Renal cortical epithelial cell (primary cell): ENCODE measurements around the gene GRK2. TPM values are rescaled to one million over a fixed set of nuclear protein-coding genes. Genes with fewer than 3 reads are reported as not detected.
"Not testable (repeated sequence)": the region's sequence is repeated elsewhere in the genome, so short reads cannot be mapped to it uniquely, and the experiment has no call there.

Source experiments
- DNase-seq: peaks from one replicate; pipeline ENCODE4 v3.0.0-alpha.2; 2011; ENCODE audit warnings: low read depth
- total RNA-seq: library from RNA; depleted of rRNA; stranded (reverse); fragments of >200 nt; gene quantifications from 2 replicates; pipeline ENCODE4 v1.2.3, GENCODE V29; 2014

Gene GRK2
- total RNA-seq, 1 donor from 2014 or later = 71.8 TPM

DNA sequence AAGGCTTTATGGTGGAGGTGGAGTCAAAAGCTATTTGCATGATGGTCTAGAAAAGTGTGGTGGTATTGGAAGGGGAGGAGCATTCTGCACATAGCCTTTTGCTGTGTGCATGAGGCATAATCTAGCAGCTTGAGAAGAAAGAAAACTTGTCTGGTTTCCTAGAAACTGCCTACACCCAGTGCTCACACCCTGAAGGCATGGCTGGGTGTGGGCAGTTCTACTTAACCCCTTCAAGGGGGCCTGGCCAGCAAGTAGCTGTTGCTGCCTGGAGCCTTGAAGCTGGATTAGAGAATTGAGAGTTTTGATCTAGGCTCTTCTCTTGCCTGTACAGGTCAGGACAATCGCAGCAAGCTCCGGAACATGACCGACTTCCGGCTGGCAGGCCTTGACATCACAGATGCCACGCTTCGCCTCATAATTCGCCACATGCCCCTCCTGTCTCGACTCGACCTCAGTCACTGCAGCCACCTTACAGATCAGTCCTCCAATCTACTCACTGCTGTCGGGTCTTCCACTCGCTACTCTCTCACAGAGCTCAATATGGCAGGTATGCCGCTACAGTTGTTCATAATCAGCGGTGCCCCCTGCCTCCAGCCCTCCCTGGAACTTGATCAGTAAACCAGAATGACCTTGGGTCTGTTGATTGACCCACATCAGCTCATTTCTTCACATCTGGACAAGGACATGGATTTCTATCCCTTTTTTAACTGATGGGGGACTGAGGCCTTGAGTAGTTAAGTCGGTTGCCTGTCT is 12.2 kb upstream of the GRK2 start:
- peak; percentile 79 for DNase-seq

DNA sequence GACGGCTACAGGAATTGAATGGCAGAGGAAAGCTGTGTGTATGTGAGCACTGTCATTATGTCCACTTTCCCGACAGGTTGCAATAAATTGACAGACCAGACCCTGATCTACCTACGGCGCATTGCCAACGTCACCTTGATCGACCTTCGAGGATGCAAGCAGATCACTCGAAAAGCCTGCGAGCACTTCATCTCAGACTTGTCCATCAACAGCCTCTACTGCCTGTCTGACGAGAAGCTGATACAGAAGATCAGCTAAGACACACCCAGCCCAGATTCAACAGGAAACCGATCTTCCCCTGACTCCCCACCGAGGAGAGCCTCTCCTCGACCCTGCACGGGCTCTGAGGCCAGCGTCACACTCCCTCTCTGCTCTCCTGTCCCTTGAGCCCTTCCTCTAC is 11.5 kb upstream of the GRK2 start:
- DNase-seq = no peak

DNA sequence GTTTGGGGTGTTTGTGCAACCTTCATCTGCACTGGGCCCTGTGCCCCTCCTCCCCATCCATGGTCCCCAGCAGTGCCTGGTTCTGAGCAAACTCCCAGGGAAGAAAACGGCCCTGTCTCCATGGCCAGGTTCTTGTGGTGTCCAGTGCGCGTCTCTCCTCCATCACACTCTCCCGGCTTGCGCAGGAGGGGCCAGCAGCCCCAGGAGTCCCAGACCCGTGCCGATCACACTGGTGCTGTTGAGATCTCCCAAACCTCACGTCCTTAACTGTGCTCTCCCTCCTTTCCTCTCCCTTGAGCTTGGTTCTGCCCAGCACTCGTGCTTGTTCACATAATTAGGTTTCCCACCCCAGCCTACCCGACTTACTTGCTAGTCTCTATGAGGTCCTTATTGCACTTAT is 10.9 kb upstream of the GRK2 start:
- DNase-seq = no peak

DNA sequence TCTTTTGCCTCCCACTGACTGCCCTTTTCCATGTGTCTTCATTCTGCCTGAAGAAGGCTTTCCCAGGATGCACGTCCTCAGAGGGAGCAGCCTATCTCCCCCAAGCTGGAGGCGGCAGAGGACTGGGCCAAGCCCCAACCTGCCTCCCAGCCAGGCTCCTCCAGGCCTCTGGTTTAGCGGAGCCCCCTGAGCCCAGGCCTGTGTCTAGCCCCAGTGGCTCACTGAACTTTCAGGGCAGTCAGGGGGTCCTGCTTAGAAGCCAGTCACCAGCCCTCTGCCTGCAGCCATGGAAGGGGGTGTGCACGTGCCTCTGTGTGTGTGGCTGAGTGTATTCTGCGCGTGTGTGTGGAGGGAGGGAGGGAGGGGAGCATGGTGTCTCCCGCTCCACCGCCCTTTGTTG is 10.4 kb upstream of the GRK2 start:
- no peak for DNase-seq

DNA sequence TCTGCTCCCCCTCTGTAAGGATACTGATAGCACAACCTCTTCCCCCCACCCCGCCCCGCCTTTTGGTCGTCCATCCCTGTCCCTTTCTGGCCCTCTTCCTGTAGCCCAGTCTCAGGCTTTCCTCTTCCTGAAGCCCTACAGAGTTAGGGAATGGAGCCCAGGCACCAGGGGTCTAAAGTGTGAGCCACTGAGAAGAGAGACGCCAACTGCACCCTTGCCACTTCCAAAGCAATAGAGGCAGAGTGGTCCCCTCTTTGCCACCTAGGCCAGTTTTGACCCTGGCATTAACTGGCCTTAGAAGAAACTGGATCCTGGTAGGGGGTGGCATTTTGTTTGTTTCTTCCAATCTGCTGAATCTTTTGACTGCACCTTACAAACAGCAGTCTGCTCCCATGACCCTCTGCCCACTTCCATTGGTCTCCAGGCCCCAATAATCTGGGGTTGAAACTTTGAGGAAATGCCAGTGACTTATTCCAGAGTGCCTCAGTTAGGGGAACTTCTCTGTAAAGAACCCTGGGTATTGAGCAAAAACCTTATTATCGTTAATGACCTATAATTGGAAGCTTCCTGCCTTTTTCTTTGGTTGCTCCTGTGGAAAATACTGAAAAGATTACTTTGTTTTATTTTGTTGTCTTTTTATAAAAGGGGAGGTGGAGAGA is 9.7 kb upstream of the GRK2 start:
- DNase-seq = no peak

DNA sequence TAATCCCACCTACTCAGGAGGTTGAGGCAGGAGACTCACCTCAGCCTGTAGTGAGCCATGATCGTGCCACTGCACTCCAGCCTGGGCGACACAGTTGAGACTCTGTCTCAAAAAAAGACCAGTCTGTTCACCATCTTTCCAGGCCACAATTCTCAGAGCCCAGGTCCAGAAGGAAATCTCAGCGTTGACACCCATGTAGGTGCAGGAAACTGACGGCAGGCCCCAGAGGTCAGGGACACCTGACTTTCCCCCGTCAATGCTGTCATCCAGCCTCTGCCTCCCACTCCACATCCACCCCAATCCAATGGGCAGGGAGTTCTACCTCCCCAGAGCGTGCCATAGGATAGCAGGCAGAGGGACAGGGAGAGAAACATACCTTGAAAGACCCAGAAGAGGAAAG is 5.9 kb upstream of the GRK2 start:
- DNase-seq = no peak

DNA sequence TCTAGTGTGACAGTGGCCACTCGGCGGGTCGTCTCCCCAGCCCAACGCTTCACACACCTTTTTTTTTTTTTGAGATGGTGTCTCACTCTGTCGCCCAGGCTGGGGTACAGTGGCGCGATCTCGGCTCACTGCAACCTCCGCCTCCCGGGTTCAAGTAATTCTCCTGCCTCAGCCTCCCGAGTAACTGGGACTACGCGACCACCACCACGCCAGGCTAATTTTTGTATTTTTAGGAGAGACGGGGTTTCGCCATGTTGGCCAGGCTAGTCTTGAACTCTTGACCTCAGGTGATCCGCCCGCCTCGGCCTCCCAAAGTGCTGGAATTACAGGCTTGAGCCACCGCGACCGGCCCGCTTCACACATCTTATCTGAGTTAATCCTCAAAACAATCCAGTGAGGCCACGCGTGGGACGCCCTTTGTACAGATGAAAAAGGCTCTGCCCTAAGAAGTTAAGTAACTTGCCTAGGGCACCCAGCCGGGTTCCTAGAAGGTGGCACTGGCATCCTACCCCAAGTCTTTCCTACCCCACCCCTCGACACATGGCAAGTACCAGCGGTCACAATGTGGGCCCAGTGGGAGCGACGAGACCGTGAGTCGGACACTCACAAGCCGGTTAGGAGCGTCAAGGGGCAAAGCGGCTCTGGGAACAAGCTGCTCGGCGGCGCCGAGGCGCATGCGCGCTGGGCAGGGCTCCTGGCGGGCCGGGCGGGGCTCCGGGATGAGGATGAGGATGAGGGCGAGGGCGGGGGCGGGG is 5.2 kb upstream of the GRK2 start:
- DNase-seq = not testable (repeated sequence)

DNA sequence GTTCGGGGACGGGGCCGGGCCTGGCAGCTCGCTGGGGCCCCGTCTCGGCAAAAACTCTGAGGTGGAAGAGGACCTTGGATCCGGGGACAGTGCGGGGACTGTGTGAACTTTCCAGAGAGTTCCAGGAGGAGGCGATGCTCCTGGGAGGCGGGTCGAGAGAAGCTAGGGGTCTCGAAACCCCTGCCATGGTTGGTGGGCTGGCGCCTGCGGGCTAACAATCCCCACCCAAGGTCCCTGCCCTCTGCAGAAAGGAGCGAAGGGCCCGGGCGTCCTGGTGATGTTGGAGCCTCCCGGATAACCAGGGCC is 4.7 kb upstream of the GRK2 start:
- DNase-seq = no peak

DNA sequence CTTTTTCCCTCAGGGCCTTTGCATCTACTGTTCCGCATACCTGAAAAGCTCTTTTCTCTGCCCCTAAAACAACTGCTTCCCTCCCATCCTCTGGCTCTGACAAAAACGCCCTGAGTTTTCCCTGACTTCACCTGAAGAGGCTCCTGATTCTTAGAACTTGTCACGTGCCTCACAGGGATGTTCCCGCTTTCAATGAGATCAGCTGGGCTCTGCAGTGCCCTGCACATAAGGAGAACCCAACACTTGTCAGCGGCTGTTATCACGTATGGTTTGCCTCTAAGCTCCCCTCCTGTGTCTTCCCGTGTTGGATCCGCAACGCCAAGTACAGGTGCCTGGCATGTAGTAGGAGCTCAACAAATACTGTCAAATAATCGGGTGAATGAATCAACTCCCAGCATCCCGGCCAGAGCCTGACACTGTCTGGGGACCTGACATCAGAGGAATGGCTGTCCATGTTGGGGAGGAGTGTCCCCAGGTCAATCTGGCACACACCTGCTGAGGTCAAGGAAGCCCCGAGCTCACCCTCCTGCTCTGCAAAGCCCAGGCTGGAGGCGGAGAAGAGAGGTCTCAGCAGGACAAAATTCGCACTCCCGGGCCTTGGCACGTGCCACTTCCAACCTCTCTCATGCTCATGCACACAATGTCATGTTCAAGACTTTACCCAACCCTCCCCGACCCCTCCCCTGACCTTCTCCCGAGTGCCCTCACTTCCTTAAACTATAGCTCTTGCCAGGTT is 4.2 kb upstream of the GRK2 start:
- no peak for DNase-seq

DNA sequence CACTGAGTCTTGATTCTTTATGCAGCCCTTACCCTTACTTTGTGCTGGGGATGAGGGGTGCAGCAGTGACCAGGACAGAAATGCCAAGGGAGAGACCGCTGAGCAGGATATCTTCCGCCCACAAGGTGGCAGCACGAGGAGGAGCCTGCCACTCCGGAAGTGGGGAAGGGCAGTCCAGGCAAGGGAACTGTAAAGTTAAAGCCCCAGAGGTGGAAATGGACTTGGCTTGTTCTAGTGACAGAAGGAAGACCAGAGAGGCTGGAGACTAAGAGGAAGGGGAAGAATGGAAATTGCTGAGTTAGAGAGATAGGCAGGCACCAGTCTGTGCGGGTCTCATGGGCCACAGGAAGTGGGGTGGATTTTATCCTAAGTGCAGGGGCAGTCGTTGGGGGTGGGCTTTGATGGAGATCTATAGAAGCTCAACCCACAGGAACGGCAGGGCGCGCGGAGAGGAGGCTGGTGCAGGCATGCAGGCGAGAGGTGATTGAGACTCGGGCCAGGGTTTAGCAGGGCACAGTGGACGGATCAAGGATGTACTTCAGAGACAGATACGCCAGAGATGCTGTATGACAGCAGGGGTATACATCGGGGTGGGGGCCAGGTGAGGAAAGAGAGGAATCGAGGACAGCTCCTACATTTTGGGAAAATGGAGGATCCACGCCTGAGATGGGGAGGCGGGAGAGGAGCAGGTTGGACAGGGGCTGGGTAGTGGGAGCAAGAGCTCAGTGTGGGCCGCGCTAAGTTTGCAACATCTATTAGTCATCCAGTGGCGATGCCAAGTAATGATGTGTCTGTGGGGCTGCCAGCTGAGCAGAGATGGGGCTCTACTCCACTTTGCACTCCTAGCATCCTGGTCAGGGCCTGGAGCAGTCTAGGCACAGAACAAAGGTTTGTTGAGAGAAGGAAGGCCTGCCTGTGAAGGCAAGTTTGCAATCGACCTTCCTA is 3.3 kb upstream of the GRK2 start:
- peak; percentile 59 for DNase-seq

DNA sequence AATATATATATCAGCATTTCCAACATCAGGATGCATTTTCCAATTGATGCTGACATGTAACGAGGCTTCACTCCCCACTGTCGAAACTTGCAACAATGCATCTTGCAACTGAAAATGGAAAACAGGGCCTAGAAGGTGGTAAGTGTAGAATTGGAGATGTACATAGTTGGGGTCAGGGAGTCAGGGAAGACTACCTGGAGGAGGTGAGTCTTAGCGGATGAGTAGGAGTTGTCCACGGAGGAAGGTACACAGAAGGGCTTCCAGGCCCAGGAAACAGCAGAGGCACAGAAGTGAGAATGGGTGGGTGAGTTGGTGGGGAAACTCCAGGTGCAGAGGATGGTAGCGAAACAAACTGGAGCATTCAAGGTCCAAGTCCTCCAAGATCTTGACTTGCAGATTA is 2.0 kb upstream of the GRK2 start:
- no peak for DNase-seq

DNA sequence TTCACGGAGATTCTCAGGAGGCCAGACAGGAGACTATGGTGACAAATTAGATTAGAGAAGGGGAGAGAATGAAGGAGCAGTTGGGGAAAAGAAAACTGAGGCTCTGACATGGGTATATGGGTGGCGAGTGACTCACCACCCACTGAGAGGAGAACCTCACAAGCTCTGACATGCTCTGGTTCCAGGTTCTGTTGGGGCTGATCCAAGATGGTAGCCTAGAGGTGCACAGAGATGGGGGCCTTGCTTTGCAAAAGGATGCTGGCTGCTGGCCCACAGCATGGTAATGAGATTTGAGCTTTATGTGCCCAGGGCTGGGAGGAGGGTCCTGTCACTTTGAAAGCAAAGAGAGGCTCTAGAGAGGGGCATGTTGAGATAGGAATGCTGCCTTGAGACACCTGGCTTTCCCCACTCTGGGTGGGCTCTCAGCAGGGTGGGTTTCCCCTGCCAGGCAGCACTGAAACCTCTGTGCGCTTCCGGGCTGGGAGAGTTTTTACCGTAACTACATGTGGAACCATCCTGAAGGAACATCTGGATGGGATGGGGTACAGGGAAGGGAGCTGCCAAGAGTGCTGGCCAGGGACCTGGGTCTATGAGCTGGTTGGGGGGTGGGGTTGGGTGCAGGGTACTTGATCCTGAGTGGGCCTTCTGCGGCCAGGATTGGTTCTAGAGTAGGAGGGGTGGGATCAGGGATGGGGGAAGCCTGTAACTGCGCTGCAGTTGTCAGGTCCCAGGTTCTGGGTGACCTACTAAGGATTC is 1.2 kb upstream of the GRK2 start:
- no peak for DNase-seq

DNA sequence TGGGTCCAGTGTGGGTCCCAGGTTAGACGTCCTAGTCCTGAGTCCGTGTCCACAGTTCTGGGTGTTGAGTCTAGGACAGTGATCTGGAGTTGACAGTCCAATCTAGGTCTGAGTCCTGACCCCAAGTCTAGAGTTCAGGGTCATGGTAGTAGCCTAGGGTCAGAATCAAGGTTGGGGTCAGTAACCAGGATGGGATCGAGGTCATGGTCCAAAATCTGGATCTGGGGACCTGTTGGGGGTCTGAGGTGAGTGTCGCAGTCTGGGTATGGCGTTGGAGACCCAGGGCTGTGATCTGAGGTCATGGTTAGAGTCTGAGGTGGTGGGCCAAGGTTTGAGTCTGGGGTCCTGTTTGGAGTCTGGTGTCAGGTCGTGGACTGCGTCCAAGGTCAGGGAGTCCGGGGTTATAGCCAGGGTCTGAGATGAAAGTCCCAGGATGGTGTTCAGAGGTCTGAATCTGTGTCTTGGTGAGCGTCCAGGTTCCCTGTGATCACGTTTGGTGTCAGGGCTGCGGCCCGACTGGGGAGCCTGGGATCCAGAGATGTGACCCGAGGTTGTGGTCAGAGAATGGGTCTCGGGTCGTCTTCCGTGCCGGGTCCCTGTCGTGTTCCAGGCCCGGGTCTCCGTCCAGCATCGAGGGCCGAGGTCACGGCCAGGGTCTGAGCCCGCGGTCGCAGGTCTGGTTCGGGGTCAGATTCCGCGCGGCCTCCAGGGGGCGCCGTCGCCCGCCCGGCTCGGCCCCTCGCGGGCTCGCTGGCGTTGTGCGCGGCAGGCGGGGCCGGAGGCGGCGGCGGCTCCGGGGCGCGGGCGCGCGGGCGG is 432 bp upstream of the GRK2 start:
- no peak for DNase-seq

DNA sequence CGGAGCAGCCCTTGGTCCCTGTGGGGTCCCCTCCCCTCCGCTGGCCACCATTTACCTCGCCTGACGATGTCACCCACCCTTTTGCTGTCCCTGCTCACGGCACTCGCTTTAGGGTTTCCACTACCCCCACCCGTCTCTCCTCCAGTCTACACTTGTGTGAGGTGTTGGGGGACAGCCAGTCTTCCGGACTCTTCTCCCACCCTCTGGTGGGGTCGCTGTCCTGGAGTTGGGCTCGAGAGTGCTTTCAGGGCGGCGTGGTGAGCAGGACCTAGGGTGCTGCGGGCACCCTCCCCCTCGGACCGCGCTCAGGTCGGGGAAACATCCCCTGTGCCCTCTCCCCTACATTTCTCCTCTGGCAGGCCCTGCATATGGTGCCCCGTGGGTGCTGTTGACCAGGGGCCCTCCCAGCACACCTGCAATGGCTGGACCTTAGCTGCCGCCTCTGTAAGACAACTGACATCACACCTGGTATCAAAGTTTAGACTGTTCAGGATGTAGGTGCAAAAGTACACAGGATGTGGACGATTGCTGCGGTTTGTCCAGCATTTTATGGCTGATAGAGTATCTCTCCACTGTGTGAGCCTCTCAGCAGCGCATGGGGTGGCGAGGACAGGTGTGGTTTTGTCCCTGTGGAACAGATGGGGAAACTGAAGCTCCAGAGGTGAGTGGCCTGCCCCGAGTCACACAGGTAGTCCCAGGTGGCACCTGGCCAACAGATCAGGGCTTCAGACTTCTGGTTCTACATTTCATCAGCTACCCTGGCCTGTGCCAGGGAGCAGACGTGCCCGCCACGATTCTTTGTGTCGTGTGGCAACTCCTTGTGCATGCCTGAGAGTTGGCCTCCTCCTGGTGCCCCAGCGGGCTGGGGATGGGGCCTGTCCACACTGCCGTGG is 1.2 kb downstream of the GRK2 start:
- no peak for DNase-seq

DNA sequence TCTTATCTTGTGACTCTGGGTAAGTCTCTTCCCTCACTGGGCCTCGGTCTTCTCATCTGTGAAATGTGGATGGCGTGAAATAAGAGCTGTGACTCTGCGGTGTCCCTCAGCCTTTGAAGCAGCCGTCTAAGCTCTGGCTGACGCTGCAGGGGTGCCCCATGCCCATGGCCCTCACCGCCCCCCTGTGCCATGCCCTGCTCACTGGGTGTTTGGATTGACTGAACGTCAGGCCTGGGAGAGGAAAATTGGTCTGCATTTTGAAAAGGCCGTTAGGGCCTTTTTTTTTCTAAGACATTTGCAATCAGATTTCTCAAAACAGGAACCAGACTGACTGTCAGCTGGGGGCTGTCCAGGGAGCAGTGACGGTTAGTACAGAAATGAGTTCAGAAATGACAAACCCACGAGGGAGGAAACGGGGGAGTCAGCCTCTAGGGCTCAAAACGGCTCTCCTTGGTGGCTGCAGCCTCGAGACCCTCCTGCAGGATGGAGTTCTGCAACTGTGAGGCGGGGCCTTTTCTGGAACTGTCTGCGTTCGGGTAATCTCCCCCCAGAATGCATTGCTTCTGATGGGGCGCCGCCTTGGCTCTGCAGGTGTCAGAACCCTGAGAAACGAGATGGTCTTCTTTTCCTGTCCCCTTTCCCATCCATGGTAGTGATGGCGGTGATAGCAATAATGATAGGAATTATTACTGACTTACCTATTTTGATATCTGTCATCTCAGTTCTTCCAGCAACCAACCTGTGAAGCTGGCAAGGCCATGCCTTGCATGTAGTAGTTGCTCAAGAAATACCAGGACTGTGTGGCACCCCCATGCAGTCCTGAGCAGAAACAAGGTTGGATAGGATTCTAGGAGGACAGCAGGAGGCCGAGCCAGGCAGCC is 2.0 kb downstream of the GRK2 start:
- no peak for DNase-seq

DNA sequence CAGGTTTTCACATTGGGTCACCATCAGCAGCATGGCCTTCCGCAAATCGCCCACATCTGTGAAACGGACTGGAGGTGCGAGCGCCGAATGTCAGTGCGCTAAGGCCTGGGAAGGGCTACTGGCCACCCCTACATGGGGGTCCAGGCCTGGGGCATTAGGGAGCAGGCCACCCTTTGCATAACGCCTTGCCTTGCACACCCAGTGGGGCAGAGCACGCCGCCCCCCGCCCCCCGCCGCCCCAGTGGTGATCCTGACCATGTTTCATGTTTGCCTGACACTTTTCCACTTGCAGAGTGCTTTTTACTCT is 2.6 kb downstream of the GRK2 start:
- DNase-seq = no peak

DNA sequence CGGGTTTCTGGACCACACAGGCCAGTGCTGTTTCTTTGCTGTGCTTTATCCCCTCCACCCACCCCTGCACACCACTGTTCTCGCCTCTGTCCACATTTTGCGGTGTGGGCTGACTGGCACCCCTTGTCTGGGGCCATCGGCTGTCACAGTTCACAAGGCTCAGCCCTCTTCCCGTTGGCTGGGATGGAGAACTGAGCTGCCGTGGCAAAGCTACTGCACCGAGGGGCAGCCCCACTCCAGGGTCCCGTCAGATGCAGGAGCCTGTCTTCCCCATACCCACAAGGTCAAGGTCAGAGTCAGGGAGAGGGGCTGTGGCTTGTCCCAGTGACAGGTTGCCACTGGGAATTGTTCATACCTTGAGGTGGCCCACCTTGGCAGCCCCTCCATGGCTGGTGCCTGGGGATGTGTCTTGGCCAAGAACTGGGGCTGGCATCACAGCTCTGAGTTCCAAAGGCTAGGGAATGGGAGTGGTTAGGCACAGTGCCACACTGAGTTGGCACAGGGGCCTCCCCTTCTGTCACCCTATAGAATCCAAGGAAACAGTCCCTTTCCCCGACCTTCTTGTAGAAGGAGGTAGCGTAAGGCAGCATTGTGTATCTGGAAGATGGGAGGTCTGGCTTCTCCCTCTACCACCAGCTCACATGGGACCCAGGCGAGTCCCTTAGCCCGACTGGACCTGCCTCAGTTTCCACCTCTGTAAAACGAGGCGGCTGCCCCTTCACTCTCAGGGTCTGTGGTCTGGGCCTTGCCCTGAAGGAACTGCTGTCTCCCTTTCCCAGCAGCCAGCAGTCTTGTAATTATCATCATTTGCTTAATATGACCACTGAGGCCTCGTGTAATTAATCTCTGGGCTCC is 3.4 kb downstream of the GRK2 start:
- no peak for DNase-seq
